Muscle layer of colon (tissue), 2 donors: ENCODE measurements around the gene TMEM247.

ENCODE experiments used
- H3K27ac ChIP-seq: one replicate; pipeline ENCODE4 v1.7.0; 2013; ENCODE audit warnings: low read depth, mild to moderate bottlenecking, low read length, moderate library complexity
- H3K27me3 ChIP-seq, 2 donors: one replicate each; pipeline ENCODE4 v1.7.0; 2013; ENCODE audit warnings: low read length in 2 of 2, mild to moderate bottlenecking in 2 of 2; ENCODE audit not compliant: insufficient read depth in 2 of 2, control insufficient read depth in 1 of 2
- H3K36me3 ChIP-seq: one replicate; pipeline ENCODE4 v1.7.0; 2013; ENCODE audit warnings: mild to moderate bottlenecking, low read length; ENCODE audit not compliant: insufficient read depth
- H3K4me1 ChIP-seq: one replicate; pipeline ENCODE4 v1.7.0; 2013; ENCODE audit warnings: mild to moderate bottlenecking, low read length; ENCODE audit not compliant: insufficient read depth
- H3K4me3 ChIP-seq, 2 donors: one replicate each; pipeline ENCODE4 v1.7.0; 2013; ENCODE audit warnings: low read length in 2 of 2, low read depth in 1 of 2, mild to moderate bottlenecking in 1 of 2, moderate library complexity in 1 of 2
- H3K9ac ChIP-seq: one replicate; pipeline ENCODE4 v1.7.0; 2013; ENCODE audit warnings: low read length
- H3K9me3 ChIP-seq: one replicate; pipeline ENCODE4 v1.7.0; 2013; ENCODE audit warnings: mild to moderate bottlenecking, low read length
- donor health status: abdominal sarcoma.
- donor health status: Adenocarcinoma of cecum.

TMEM247 gene

GRCh38 chr2:46492301-46492700, 12.9 kb downstream of the TMEM247 start:
- Histone ChIP-seq H3K27ac (no peak overlapping the region), H3K4me3 (no peak overlapping the region), H3K27me3 (no peaks in the 10 kb centered on the region), H3K36me3 (no peaks in the 10 kb centered on the region), H3K9ac (no peak overlapping the region), H3K4me1 (peaks cover 32% of the 10 kb centered on the region), H3K9me3 (no peaks in the 10 kb centered on the region)

DNA sequence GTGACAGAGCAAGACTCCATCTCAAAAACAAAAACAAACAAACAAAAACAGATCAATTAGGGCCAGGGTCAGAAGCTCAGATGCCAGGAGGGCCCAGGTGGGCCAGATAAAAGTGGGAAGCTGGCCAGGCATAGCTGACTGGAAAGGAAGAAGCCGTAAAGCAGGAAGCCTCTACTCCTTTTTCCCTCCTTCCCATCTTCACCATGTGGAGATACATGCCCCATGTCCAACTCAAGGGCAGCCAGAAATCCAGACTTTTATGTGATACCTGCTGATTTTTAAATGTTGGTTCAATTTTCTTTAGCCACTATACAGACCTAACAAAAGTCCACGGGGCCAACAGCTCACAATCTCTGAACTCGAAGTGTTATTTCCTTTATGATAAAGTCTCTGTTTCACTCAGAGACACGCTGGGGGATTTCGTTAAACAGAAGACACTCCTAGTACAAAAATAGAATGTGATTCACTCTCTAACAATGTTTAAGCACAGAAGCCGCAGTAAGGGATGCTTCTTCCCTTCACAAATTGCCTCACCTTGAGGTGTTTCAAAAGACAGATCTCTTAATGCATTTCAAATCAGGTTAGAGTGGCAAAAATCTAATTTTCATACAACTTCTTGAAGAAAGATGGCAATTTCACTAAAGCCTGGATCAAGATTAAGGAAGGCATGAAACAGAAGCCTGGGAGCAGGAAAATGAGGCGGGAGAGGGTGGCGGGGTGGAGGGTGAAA, 14.0 kb downstream of the TMEM247 start:
- H3K36me3 ChIP-seq: no peaks in the 10 kb centered on the region
- no peak overlapping the region for H3K9ac ChIP-seq
- H3K4me1 ChIP-seq: peaks cover 21% of the 10 kb centered on the region
- no peaks in the 10 kb centered on the region for H3K27me3 ChIP-seq
- H3K27ac ChIP-seq: no peak overlapping the region
- no peak overlapping the region for H3K4me3 ChIP-seq
- H3K9me3 ChIP-seq: no peaks in the 10 kb centered on the region

DNA sequence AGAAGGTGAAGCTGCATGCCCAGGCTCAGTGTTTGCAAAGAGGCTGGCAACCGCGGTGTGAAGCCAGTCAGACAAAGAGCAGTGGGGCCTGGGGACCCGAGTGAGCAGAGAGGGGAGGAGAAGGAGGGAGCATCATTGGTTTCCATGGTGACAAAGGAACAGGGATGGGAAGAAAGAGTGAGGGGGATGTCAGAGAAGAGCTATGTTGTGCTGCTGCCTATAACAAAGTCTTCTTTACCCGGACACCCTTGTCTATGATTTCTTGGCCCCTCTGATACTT, 14.5 kb downstream of the TMEM247 start:
- peaks cover 21% of the 10 kb centered on the region for H3K4me1 ChIP-seq
- no peak overlapping the region for H3K4me3 ChIP-seq
- no peak overlapping the region for H3K27ac ChIP-seq
- H3K9me3 ChIP-seq: no peaks in the 10 kb centered on the region
- no peak overlapping the region for H3K9ac ChIP-seq
- no peaks in the 10 kb centered on the region for H3K27me3 ChIP-seq
- no peaks in the 10 kb centered on the region for H3K36me3 ChIP-seq

DNA sequence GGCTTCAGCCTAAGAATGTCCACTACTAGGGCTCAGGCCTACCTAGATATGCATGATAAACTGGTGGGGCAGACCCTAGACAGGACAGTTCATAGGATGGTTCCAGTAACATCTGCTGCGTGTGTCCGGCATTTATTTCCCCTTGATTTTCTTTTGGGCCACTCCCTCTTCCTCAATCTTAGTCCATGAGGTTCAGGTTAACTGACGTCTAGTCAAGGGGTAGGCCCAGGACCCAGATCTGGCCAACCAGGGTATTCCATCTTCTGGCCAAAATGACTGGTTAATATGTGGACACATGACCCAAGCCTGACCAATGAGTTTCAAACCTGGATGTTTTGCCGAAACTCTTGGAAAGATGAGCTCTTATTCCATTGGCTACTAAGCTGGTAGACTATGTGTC, 15.2 kb downstream of the TMEM247 start:
- peaks cover 21% of the 10 kb centered on the region for H3K4me1 ChIP-seq

GRCh38 chr2:46495231-46496030, 16.1 kb downstream of the TMEM247 start:
- Histone ChIP-seq H3K27me3 (no peaks in the 10 kb centered on the region), H3K27ac (no peak overlapping the region), H3K9ac (no peak overlapping the region), H3K9me3 (no peaks in the 10 kb centered on the region), H3K4me1 (peaks cover 13% of the 10 kb centered on the region), H3K4me3 (no peak overlapping the region), H3K36me3 (no peaks in the 10 kb centered on the region)

More for the DNA sequence above, 15.2 kb downstream of the TMEM247 start:
- no peaks in the 10 kb centered on the region for H3K9me3 ChIP-seq
- no peak overlapping the region for H3K27ac ChIP-seq
- H3K9ac ChIP-seq: no peak overlapping the region
- H3K36me3 ChIP-seq: no peaks in the 10 kb centered on the region
- no peaks in the 10 kb centered on the region for H3K27me3 ChIP-seq
- H3K4me3 ChIP-seq: no peak overlapping the region

- H3K9me3 ChIP-seq: no peaks in the 10 kb centered on the region
- peaks cover 3% of the 10 kb centered on the region for H3K4me1 ChIP-seq
- no peaks in the 10 kb centered on the region for H3K27me3 ChIP-seq
- no peak overlapping the region for H3K9ac ChIP-seq
- H3K27ac ChIP-seq: no peak overlapping the region
- H3K4me3 ChIP-seq: no peak overlapping the region
- H3K36me3 ChIP-seq: no peaks in the 10 kb centered on the region
Observed at GRCh38 chr2:46497766-46498165, 18.4 kb downstream of the TMEM247 start.

GRCh38 chr2:46498681-46499080, 19.3 kb downstream of the TMEM247 start:
- Histone ChIP-seq H3K27ac (no peak overlapping the region), H3K4me3 (no peak overlapping the region), H3K36me3 (no peaks in the 10 kb centered on the region), H3K9me3 (no peaks in the 10 kb centered on the region), H3K4me1 (no peaks in the 10 kb centered on the region), H3K9ac (no peak overlapping the region), H3K27me3 (no peaks in the 10 kb centered on the region)

DNA sequence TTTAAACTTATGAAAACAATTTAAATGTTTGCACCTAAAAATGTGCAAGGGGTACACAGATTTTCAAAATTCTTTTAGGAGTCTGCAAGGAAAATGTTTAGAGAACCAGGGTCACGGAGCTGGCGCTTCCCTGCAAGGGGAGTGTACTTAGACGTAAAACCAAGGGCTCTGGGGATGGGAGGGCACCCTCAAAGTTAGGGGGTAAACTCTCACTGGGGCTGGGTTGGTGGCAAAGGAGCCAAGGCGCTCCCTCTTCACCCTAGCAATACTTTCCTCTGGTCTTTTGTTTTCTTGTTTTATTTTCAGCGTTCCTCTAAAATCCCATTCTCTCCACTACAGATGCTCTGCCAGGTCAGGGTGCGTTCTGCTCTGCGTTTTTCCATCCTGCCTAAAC, 20.0 kb downstream of the TMEM247 start:
- Histone ChIP-seq H3K27ac (peak overlapping the region; percentile 55), H3K9ac (peak overlapping the region; percentile 90), H3K4me3 (peak overlapping the region; percentile 49 to 89)

DNA sequence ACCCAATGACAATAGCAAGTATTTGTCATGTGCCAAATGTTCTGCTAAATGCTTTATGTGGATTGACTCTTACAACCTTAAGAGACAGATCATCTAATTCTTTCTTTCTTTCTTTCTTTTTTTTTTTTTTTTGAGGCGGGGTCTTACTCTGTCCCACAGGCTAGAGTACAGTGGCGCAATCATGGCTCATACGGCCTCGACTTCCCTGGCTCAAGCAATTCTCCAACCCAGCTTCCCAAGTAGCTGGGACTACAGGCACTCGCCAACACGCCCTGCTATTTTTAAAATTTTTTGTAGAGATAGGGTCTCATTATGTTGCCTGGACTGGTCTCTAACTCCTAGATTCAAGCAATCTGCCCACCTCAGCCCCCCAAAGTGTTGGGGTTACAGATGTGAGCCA, 21.4 kb downstream of the TMEM247 start:
- no peak overlapping the region for H3K27ac ChIP-seq
- H3K9ac ChIP-seq: no peak overlapping the region
- no peak overlapping the region for H3K4me3 ChIP-seq
- H3K27me3 ChIP-seq: no peaks in the 10 kb centered on the region
- H3K9me3 ChIP-seq: no peaks in the 10 kb centered on the region
- H3K36me3 ChIP-seq: no peaks in the 10 kb centered on the region
- H3K4me1 ChIP-seq: no peaks in the 10 kb centered on the region

More for the DNA sequence above, 20.0 kb downstream of the TMEM247 start:
- H3K4me1 ChIP-seq: no peaks in the 10 kb centered on the region
- no peaks in the 10 kb centered on the region for H3K36me3 ChIP-seq
- no peaks in the 10 kb centered on the region for H3K27me3 ChIP-seq
- H3K9me3 ChIP-seq: no peaks in the 10 kb centered on the region

- no peak overlapping the region for H3K4me3 ChIP-seq
- no peaks in the 10 kb centered on the region for H3K36me3 ChIP-seq
- no peak overlapping the region for H3K9ac ChIP-seq
- H3K27me3 ChIP-seq: no peaks in the 10 kb centered on the region
- no peaks in the 10 kb centered on the region for H3K9me3 ChIP-seq
- no peak overlapping the region for H3K27ac ChIP-seq
- H3K4me1 ChIP-seq: no peaks in the 10 kb centered on the region
Observed at GRCh38 chr2:46502291-46502885, 23.0 kb downstream of the TMEM247 start.

- Histone ChIP-seq H3K27ac (no peak overlapping the region), H3K4me1 (no peaks in the 10 kb centered on the region), H3K27me3 (no peaks in the 10 kb centered on the region), H3K4me3 (no peak overlapping the region), H3K9ac (no peak overlapping the region), H3K36me3 (no peaks in the 10 kb centered on the region), H3K9me3 (no peaks in the 10 kb centered on the region)
Observed at GRCh38 chr2:46503686-46504085, 24.3 kb downstream of the TMEM247 start.
